Endothelial cell of umbilical vein (primary cell): ENCODE data around the gene BHLHE41. TPM values are rescaled to one million over a fixed set of nuclear protein-coding genes. Genes with fewer than 3 reads are reported as not detected.
A peak's percentile ranks its signal among the peaks of the same experiment; 100 is the strongest.

Source experiments
- BruUV-seq: library from RNA; stranded (reverse); fragments of 400-500 nt; replicated peaks from 2 replicates; lab custom pipeline; 2021; lab: Mats Ljungman, UMichigan
- CTCF ChIA-PET: fragments of 300-600, 350-600 bp; sonication (Branson Sonifier 250); formaldehyde crosslinking; loops from one replicate; lab custom pipeline; 2021; ENCODE audit warnings: antibody characterized with exemption, inconsistent platforms; lab: Charles Lee
- POLR2A ChIA-PET: fragments of 300-600, 350-600 bp; sonication (Branson Sonifier 250); formaldehyde crosslinking; loops from one replicate; lab custom pipeline; 2021; ENCODE audit warnings: antibody characterized with exemption, inconsistent platforms; lab: Charles Lee
- DNase-seq: peaks from one replicate; pipeline ENCODE4 v3.0.0-alpha.2; 2011; ENCODE audit warnings: low read depth, low spot score
- FAIRE-seq: peaks from 2 replicates; lab custom pipeline; 2011; peaks lifted over from hg19 to GRCh38; lab: Jason Lieb, UNC
- H2AFZ ChIP-seq: 2 replicates; pipeline ENCODE4 v1.6.0; 2012; ENCODE audit warnings: low read depth, low read length, control low read depth, inconsistent platforms
- H3K27ac ChIP-seq: 2 replicates; pipeline ENCODE4 v1.5.1; 2011; ENCODE audit warnings: low read depth, mild to moderate bottlenecking, control low read depth, low read length, moderate library complexity; ENCODE audit not compliant: insufficient read depth
- H3K27me3 ChIP-seq, 2 experiments: 2 replicates each; pipeline versions ENCODE4 v1.6.0 to v1.6.1; 2011; ENCODE audit warnings: low read length in 2 of 2, mixed read lengths in 1 of 2; ENCODE audit not compliant: control insufficient read depth in 2 of 2, insufficient read depth in 2 of 2
- H3K36me3 ChIP-seq, 2 experiments: 2 replicates in 1 of 2; 3 replicates in 1 of 2; pipeline ENCODE4 v1.5.1; 2011; ENCODE audit warnings: low read length in 2 of 2, mild to moderate bottlenecking in 1 of 2, moderate library complexity in 1 of 2; ENCODE audit not compliant: control insufficient read depth in 2 of 2, insufficient read depth in 2 of 2; ENCODE audit errors: extremely low read depth in 1 of 2
- H3K4me1 ChIP-seq: 3 replicates; pipeline ENCODE4 v1.5.1; 2011; ENCODE audit warnings: mild to moderate bottlenecking, low read length; ENCODE audit not compliant: control insufficient read depth, insufficient read depth; ENCODE audit errors: extremely low read depth
- H3K4me2 ChIP-seq: 2 replicates; pipeline ENCODE4 v1.6.1; 2011; ENCODE audit warnings: low read length, control low read depth, mixed read lengths; ENCODE audit not compliant: insufficient read depth
- H3K4me3 ChIP-seq, 3 experiments: fragments of 200-600 bp in 1 of 3; sonication (generic), shearing (Covaris generic) in 1 of 3; replicated peaks in 1 of 3; 2 replicates each; pipeline ENCODE4 v1.5.1; 2011 to 2016; ENCODE audit warnings: control low read depth in 3 of 3, low read length in 3 of 3, mild to moderate bottlenecking in 2 of 3, inconsistent platforms in 1 of 3, low read depth in 1 of 3, moderate library complexity in 1 of 3; ENCODE audit not compliant: insufficient read depth in 1 of 3
- H3K79me2 ChIP-seq: 2 replicates; pipeline ENCODE4 v1.6.0; 2012; ENCODE audit warnings: low read length, inconsistent platforms; ENCODE audit not compliant: control insufficient read depth, insufficient read depth
- H3K9ac ChIP-seq: replicated peaks from 2 replicates; pipeline ENCODE3; 2011; ENCODE audit warnings: low read length, control low read depth; ENCODE audit not compliant: insufficient read depth; ENCODE audit errors: extremely low read depth
- H3K9me1 ChIP-seq: replicated peaks from 3 replicates; pipeline ENCODE4 v1.6.0; 2011; ENCODE audit warnings: mild to moderate bottlenecking, low read length; ENCODE audit not compliant: control insufficient read depth, insufficient read depth; ENCODE audit errors: extremely low read depth
- H3K9me3 ChIP-seq: replicated peaks from 2 replicates; pipeline ENCODE4 v1.5.1; 2012; ENCODE audit warnings: low read length, inconsistent platforms; ENCODE audit not compliant: control insufficient read depth, insufficient read depth
- H4K20me1 ChIP-seq: replicated peaks from 2 replicates; pipeline ENCODE3; 2011; ENCODE audit warnings: mild to moderate bottlenecking, low read length; ENCODE audit not compliant: control insufficient read depth, insufficient read depth; ENCODE audit errors: extremely low read depth
- CTCF ChIP-seq, 2 donors: IDR thresholded peaks; 1 replicate in 1 of 2; 2 replicates in 1 of 2; pipeline ENCODE4 v1.5.1; 2011; ENCODE audit warnings: low read length in 2 of 2, mild to moderate bottlenecking in 2 of 2, moderate library complexity in 2 of 2, control low read depth in 1 of 2, inconsistent platforms in 1 of 2, low read depth in 1 of 2; ENCODE audit not compliant: insufficient read depth in 1 of 2; ENCODE audit errors: extremely low read depth in 1 of 2
- GATA2 ChIP-seq: IDR thresholded peaks from 2 replicates; pipeline ENCODE4 v1.7.0; 2011; ENCODE audit warnings: low read depth, mild to moderate bottlenecking, moderate library complexity, mixed read lengths, low read length; ENCODE audit not compliant: insufficient read length, insufficient read depth
- MAX ChIP-seq: IDR thresholded peaks from 2 replicates; pipeline ENCODE4 v1.6.1; 2011; ENCODE audit not compliant: insufficient read depth, insufficient read length
- MYC ChIP-seq: IDR thresholded peaks from one replicate; pipeline ENCODE4 v1.6.1; 2011; ENCODE audit warnings: mild to moderate bottlenecking, low read depth, low read length
- POLR2AphosphoS5 ChIP-seq: IDR thresholded peaks from 2 replicates; pipeline ENCODE4 v1.6.1; 2012; ENCODE audit warnings: low read depth, mild to moderate bottlenecking, control low read depth, low read length, moderate library complexity; ENCODE audit not compliant: insufficient read depth
- dilution Hi-C: fragments of 300-500 bp; cut with MboI; formaldehyde crosslinking; loops from one replicate; pipeline ENCODE4 v1.15.0; 2019; ENCODE audit warnings: low sequenced_read_pairs; ENCODE audit not compliant: extremely low pct_ligation_motif_present
- intact Hi-C: fragments of 100-400 bp; cut with micrococcal nuclease; formaldehyde crosslinking; loops from one replicate; pipeline ENCODE4 v1.10.0; 2022
- polyA plus RNA-seq, 4 experiments: library from polyadenylated mRNA; depleted of rRNA in 3 of 4; stranded (reverse) in 3 of 4; unstranded in 1 of 4; fragments of >200 nt; gene quantifications; 2 replicates each; pipeline versions ENCODE4 v1.2.1 to v1.2.3, GENCODE V29; 2011 to 2012; ENCODE audit warnings: missing spikeins in 1 of 4
- total RNA-seq: library from RNA; stranded (reverse); gene quantifications from 2 replicates; pipeline ENCODE4 v1.2.3, GENCODE V29; 2021

Gene BHLHE41
- total and polyA plus RNA-seq, 2 donors (not counting 3 experiments of a cell fraction or from before 2014, with no cell fraction given): 0.12 to 0.24 TPM

- no peaks in the 10 kb centered on the region for H3K36me3 ChIP-seq
- peak overlapping the region; percentile 77 for H2AFZ ChIP-seq
- dilution Hi-C loops (no loop called here), intact Hi-C loops (loop anchor here (2.0 kb wide), 1 partner anchor 535 kb away; no protein-coding TSS in a partner anchor)
- no peaks in the 10 kb centered on the region for H3K9me3 ChIP-seq
- no peaks in the 10 kb centered on the region for H3K9me1 ChIP-seq
- BruUV-seq: TSS peak; percentile 69
- ChIA-PET CTCF (interaction anchor here (0.7 to 2.5 kb wide), 6 partner anchors 9 to 588 kb away, joined by 3 to 7 read pairs (median 4); no protein-coding TSS in a partner anchor), POLR2A (interaction anchor here (1.4 kb wide), 1 partner anchor 9 kb away, joined by 6 read pairs; no protein-coding TSS in a partner anchor)
- H3K79me2 ChIP-seq: no peaks in the 10 kb centered on the region
- H3K9ac ChIP-seq: peak overlapping the region; percentile 81
- no peaks in the 10 kb centered on the region for H3K27me3 ChIP-seq
- H4K20me1 ChIP-seq: no peaks in the 10 kb centered on the region
- H3K4me1 ChIP-seq: peaks cover 13% of the 10 kb centered on the region
- TF ChIP-seq GATA2: no peak
- peak; percentile 27 to 28 for TF ChIP-seq CTCF (IDR thresholded peaks at IDR 0.05; ENCODE audit: extremely low read depth in 1 of 2, insufficient read depth in 1 of 2, low read depth in 1 of 2, low read length in 2 of 2)
- TF ChIP-seq MYC: peak; percentile 53
- TF ChIP-seq MAX: peak; percentile 95
- TF ChIP-seq POLR2AphosphoS5: no peak
- H3K4me3 ChIP-seq: peak overlapping the region; percentile 44 to 61 (median 53)
- DNase-seq (peak; percentile 95), FAIRE-seq (no peak)
- H3K27ac ChIP-seq: peak overlapping the region; percentile 65
- H3K4me2 ChIP-seq: peak overlapping the region; percentile 82
Observed at GRCh38 chr12:26113853-26114719, 10.8 kb downstream of the BHLHE41 start.
